Measurements from ENCODE around the gene AP3D1. TPM values are rescaled to one million over a fixed set of nuclear protein-coding genes. Genes with fewer than 3 reads are reported as not detected.

Gene AP3D1
- total and polyA plus RNA-seq, 9 donors: 36.7 to 102 (median 70.2) TPM

GRCh38 chr19:2058570-2059421 lies 92.6 kb downstream of the AP3D1 start:
- no peaks in the 10 kb centered on the region for H3K36me3 ChIP-seq
- no peak for TF ChIP-seq EP300 (IDR thresholded peaks at IDR 0.05)
- TF ChIP-seq CTCF (IDR thresholded peaks at IDR 0.05): no peak
- TF ChIP-seq POLR2A (IDR thresholded peaks at IDR 0.05): no peak
- peaks cover 28% of the 10 kb centered on the region for H3K4me1 ChIP-seq (ENCODE audit: insufficient read depth)
- no peak overlapping the region for H3K4me3 ChIP-seq
- intact Hi-C loops (cut with DNase I): loop anchor here in 2 of 4 donors (5.0 kb wide), 2 partner anchors 36 to 41 kb away; partner anchors contain the start of gene BTBD2 (in 1 of the 2)
- no peaks in the 10 kb centered on the region for H3K9me3 ChIP-seq
- WGBS, 3 donors: 88 to 92% (median 89%) methylated on average over 27 of the region's 27 CpGs
- DNase-seq: peak in 1 of 5 donors; percentile 47
- no peaks in the 10 kb centered on the region for H3K27me3 ChIP-seq
- H3K27ac ChIP-seq: peak overlapping the region; percentile 96 to 100

DNA sequence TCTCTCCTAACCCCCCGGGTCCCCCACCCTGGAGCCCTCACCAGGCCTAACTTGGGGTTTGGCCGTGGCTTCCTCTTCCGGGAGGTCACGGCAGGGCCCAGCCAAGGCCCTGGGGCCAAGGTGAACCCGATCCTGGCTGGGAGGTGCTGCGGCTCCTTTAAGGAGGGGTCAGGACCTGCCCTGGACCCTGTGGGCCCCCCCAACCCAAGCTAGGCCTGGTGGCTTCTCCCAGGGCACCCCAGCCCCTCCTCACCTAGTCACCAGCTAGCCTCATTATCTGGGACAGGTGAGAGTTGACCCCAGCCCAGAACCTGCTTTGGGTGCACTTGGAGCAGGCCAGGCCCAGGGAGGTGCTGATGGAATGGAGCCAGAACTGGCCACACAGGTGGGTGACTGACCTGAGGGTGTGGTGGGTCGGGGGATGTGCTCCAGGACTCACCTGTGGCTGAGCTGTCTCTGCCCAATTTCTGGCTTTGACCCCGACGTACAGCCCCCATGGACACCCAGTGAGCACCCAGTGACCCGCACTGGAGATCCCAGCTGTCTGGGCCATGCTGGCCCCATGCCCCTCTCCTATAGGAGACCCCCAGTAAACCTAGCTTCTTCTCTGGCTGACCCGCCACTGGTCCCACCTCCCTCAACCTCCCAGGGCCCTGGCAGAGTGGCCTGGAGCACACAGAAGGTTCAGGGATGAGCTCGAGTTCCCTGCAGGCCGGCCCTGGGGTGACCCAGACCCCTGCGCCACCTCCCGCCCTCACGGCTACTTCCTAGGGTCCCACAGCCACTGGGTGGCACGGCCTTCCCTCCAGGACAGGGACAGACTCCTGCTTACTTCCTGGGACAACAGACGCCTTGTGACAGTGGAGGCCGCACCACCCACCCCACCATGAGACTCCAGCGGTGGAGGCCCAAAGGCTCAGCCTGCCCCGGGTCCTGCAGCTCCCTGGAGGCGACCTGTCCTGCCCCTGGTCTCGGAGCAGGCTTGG lies 93.6 kb downstream of the AP3D1 start:
- TF ChIP-seq EP300 (IDR thresholded peaks at IDR 0.05) (no peak), CTCF (IDR thresholded peaks at IDR 0.05) (no peak), POLR2A (IDR thresholded peaks at IDR 0.05) (no peak)
- WGBS, 3 donors: 71 to 83% (median 80%) methylated on average over 23 of the region's 23 CpGs
- Histone ChIP-seq H3K27ac (peak overlapping the region; percentile 100), H3K36me3 (no peaks in the 10 kb centered on the region), H3K9me3 (no peaks in the 10 kb centered on the region), H3K4me3 (no peak overlapping the region), H3K27me3 (no peaks in the 10 kb centered on the region), H3K4me1 (ENCODE audit: insufficient read depth) (peaks cover 30% of the 10 kb centered on the region)
- DNase-seq: peak in 1 of 5 donors; percentile 73
- intact Hi-C loops (cut with DNase I): loop anchor here in 2 of 4 donors (5.0 kb wide), 2 partner anchors 35 to 40 kb away; partner anchors contain the start of gene BTBD2 (in 1 of the 2)

DNA sequence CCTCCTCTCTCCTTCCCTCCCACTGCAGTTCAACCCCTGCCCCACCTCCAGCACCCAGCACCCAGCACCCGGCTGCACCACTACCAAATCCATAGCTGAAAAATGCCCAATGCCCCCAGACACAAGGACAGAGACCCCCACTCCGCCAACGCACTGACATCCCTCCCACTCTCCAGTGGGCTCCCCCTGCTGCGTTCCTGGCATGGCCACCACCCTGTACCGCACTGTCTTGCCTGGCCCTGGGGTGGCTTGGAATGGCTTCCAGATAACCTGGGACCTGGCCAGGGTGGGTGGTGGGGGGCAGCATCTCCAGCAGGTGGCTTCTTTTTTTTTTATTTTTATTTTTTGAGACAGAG lies 94.6 kb downstream of the AP3D1 start:
- Histone ChIP-seq H3K36me3 (no peaks in the 10 kb centered on the region), H3K9me3 (no peaks in the 10 kb centered on the region), H3K4me3 (no peak overlapping the region), H3K4me1 (ENCODE audit: insufficient read depth) (peaks cover 31% of the 10 kb centered on the region), H3K27me3 (no peaks in the 10 kb centered on the region), H3K27ac (peak overlapping the region; percentile 100)
- intact Hi-C loops (cut with DNase I): loop anchor here in 2 of 4 donors (5.0 kb wide), 2 partner anchors 35 to 40 kb away; partner anchors contain the start of gene BTBD2 (in 1 of the 2)
- 12 to 23% (median 22%) methylated on average over 5 of the region's 5 CpGs for WGBS, 3 donors
- TF ChIP-seq CTCF (IDR thresholded peaks at IDR 0.05): no peak
- peak; percentile 56 to 76 (median 69) for DNase-seq

Measured in ovary (tissue), 9 donors.